ENCODE results near the gene USP36. TPM values are rescaled to one million over a fixed set of nuclear protein-coding genes. Genes with fewer than 3 reads are reported as not detected.
A peak's percentile ranks its signal among the peaks of the same experiment; 100 is the strongest.

USP36 gene
- total and polyA plus RNA-seq, 9 of the 15 experiments (the other 6 are each of a cell fraction or from before 2014, with no cell fraction given), result 6.4 to 72.8 (median 22.5) TPM

DNA sequence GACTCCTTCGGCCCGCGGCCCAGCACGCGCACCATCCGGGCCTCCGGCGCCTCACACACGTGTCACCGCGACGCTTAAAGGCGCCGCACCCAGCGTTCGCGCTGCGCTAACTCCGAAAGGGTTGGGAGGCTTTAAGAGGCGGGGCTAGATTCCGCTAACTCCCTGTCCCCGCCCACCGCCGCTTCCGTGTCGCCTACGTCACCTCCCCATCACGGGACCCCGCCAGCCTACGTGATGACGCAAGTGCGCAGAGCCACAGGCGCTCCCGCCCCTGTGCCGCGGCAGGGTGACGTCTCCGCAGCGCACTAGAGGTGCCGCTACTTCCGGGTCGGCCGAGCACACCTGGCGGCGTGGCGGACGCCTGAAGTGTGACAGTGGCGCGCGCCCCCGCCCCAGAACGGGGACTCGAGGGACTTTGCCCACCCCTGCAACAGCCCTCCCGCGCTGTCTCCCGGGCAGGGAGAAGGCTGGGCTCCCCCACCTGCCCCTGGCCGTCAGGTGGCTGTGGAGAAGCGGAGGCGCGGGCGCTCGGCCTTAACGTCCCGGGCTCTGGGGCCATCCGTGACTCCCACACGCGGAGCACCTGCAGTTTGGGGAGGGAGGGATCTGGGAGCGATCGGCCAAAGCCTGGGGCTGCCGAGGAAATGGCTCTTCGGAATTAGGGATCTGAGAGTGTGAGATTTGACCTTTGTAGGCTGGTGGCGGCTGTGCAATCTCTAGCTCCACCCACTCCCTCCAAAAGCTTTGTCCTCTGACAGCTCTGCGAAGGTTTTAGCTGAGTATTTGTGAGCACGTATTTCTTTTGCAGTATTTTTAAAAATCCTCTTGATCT lies at the start of gene USP36 (continued):
- TF ChIP-seq, protein P1, sequence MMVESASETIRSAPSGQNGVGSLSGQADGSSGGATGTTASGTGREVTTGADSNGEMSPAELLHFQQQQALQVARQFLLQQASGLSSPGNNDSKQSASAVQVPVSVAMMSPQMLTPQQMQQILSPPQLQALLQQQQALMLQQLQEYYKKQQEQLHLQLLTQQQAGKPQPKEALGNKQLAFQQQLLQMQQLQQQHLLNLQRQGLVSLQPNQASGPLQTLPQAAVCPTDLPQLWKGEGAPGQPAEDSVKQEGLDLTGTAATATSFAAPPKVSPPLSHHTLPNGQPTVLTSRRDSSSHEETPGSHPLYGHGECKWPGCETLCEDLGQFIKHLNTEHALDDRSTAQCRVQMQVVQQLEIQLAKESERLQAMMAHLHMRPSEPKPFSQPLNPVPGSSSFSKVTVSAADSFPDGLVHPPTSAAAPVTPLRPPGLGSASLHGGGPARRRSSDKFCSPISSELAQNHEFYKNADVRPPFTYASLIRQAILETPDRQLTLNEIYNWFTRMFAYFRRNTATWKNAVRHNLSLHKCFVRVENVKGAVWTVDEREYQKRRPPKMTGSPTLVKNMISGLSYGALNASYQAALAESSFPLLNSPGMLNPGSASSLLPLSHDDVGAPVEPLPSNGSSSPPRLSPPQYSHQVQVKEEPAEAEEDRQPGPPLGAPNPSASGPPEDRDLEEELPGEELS (CRISPR knock-in tag; IDR thresholded peaks at IDR 0.05; ENCODE audit: borderline replicate concordance), result peak; percentile 84
- TF ChIP-seq ZNF764 (CRISPR knock-in tag; IDR thresholded peaks at IDR 0.05; ENCODE audit: low read depth), result peak; percentile 22; the same call in 1 of the 2 replicates
- TF ChIP-seq, protein P2, sequence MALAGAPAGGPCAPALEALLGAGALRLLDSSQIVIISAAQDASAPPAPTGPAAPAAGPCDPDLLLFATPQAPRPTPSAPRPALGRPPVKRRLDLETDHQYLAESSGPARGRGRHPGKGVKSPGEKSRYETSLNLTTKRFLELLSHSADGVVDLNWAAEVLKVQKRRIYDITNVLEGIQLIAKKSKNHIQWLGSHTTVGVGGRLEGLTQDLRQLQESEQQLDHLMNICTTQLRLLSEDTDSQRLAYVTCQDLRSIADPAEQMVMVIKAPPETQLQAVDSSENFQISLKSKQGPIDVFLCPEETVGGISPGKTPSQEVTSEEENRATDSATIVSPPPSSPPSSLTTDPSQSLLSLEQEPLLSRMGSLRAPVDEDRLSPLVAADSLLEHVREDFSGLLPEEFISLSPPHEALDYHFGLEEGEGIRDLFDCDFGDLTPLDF (CRISPR knock-in tag; IDR thresholded peaks at IDR 0.05), result no peak; the same call in 1 of the 2 replicates
- no peak for TF ChIP-seq FOXP1 (CRISPR knock-in tag; IDR thresholded peaks at IDR 0.05)
- TF ChIP-seq STAT5B (CRISPR knock-in tag; IDR thresholded peaks at IDR 0.05), result no peak
- TF ChIP-seq PRMT5 (CRISPR knock-in tag; IDR thresholded peaks at IDR 0.05), result peak; percentile 63; the same call in 1 of the 2 replicates
- TF ChIP-seq L3MBTL2 (IDR thresholded peaks at IDR 0.05), result peak; percentile 86
- no peak for TF ChIP-seq ARID2 (IDR thresholded peaks at IDR 0.05)
- no peak for TF ChIP-seq ZNF699 (CRISPR knock-in tag; IDR thresholded peaks at IDR 0.05; ENCODE audit: insufficient replicate concordance)
- no peak for TF ChIP-seq PCBP1 (IDR thresholded peaks at IDR 0.05; ENCODE audit: low read depth, low read length, poor library complexity, severe bottlenecking)
- TF ChIP-seq, protein P3, sequence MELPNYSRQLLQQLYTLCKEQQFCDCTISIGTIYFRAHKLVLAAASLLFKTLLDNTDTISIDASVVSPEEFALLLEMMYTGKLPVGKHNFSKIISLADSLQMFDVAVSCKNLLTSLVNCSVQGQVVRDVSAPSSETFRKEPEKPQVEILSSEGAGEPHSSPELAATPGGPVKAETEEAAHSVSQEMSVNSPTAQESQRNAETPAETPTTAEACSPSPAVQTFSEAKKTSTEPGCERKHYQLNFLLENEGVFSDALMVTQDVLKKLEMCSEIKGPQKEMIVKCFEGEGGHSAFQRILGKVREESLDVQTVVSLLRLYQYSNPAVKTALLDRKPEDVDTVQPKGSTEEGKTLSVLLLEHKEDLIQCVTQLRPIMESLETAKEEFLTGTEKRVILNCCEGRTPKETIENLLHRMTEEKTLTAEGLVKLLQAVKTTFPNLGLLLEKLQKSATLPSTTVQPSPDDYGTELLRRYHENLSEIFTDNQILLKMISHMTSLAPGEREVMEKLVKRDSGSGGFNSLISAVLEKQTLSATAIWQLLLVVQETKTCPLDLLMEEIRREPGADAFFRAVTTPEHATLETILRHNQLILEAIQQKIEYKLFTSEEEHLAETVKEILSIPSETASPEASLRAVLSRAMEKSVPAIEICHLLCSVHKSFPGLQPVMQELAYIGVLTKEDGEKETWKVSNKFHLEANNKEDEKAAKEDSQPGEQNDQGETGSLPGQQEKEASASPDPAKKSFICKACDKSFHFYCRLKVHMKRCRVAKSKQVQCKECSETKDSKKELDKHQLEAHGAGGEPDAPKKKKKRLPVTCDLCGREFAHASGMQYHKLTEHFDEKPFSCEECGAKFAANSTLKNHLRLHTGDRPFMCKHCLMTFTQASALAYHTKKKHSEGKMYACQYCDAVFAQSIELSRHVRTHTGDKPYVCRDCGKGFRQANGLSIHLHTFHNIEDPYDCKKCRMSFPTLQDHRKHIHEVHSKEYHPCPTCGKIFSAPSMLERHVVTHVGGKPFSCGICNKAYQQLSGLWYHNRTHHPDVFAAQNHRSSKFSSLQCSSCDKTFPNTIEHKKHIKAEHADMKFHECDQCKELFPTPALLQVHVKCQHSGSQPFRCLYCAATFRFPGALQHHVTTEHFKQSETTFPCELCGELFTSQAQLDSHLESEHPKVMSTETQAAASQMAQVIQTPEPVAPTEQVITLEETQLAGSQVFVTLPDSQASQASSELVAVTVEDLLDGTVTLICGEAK (IDR thresholded peaks at IDR 0.05), result peak; percentile 71
- TF ChIP-seq, protein P3 (CRISPR knock-in tag; IDR thresholded peaks at IDR 0.05), result no peak
- peak; percentile 89 for TF ChIP-seq NCOA6 (IDR thresholded peaks at IDR 0.05)
- TF ChIP-seq KAT7 (CRISPR knock-in tag; IDR thresholded peaks at IDR 0.05; ENCODE audit: borderline replicate concordance), result 0 out of 2 replicates have a peak, but pooled peaks have one; percentile 71
- TF ChIP-seq NFIC (IDR thresholded peaks at IDR 0.05), result peak; percentile 10; the same call in 1 of the 2 replicates

All from K562 (cell line).